K562 (cell line): ENCODE results near the gene CSRNP3. TPM values are rescaled to one million over a fixed set of nuclear protein-coding genes. Genes with fewer than 3 reads are reported as not detected.

ENCODE experiments used
- ATAC-seq: fragments of 200-7000 bp; cut with Tn5 transposase; 3 replicates; pipeline ENCODE4 v1.9.1; 2020; ENCODE audit warnings: moderate library complexity
- BruUV-seq: library from RNA; stranded (reverse); fragments of 400-500 nt; replicated peaks from 2 replicates; lab custom pipeline; 2021; lab: Mats Ljungman, UMichigan
- CTCF ChIA-PET: fragments of 300-600 bp; formaldehyde crosslinking; extraction: SDS; loops from one replicate; lab custom pipeline; 2021; ENCODE audit warnings: low intra/inter-chr PET ratio; lab: Yijun Ruan, JAX
- POLR2A ChIA-PET: fragments of 300-600, 350-650 bp; sonication (Branson Sonifier 250); formaldehyde crosslinking; extraction: SDS; loops from one replicate; lab custom pipeline; 2021; ENCODE audit warnings: antibody characterized with exemption, inconsistent platforms; lab: Yijun Ruan, JAX
- DNase-seq, 4 experiments: peaks; one replicate each; pipeline versions ENCODE4 v3.0.0 to v3.0.0-alpha.2; 2011 to 2018; ENCODE audit warnings: low spot score in 3 of 4, mixed read lengths in 3 of 4; ENCODE audit errors: extremely low read depth in 1 of 4
- FAIRE-seq: peaks from 2 replicates; lab custom pipeline; 2011; peaks lifted over from hg19 to GRCh38; lab: Jason Lieb, UNC
- H2AFZ ChIP-seq: 2 replicates; pipeline ENCODE4 v1.6.0; 2011; ENCODE audit warnings: low read depth, low read length, control low read depth, inconsistent platforms
- H3K27ac ChIP-seq: fragments of 200-600 bp; 3 replicates; pipeline ENCODE4 v1.8.0; 2011; ENCODE audit warnings: low read depth, mild to moderate bottlenecking, control low read depth, inconsistent platforms, low read length, moderate library complexity, mixed read lengths; ENCODE audit errors: extremely low read depth
- H3K27me3 ChIP-seq, 2 experiments: fragments of 300-600 bp in 1 of 2; 2 replicates in 1 of 2; 3 replicates in 1 of 2; pipeline versions ENCODE4 v1.6.0 to v1.8.0; 2011; ENCODE audit warnings: inconsistent platforms in 2 of 2, low read length in 2 of 2, mild to moderate bottlenecking in 1 of 2, mixed read lengths in 1 of 2, moderate library complexity in 1 of 2; ENCODE audit not compliant: control insufficient read depth in 2 of 2, insufficient read depth in 2 of 2
- H3K36me3 ChIP-seq: fragments of 300-600 bp; 3 replicates; pipeline ENCODE4 v1.8.0; 2011; ENCODE audit warnings: mild to moderate bottlenecking, low read length, inconsistent platforms; ENCODE audit not compliant: control insufficient read depth, insufficient read depth
- H3K4me1 ChIP-seq, 2 experiments: fragments of 200-600 bp in 1 of 2; replicated peaks in 1 of 2; 2 replicates in 1 of 2; 3 replicates in 1 of 2; pipeline versions ENCODE4 v1.5.1 to v1.8.0; 2011; ENCODE audit warnings: inconsistent platforms in 2 of 2, low read length in 2 of 2, mild to moderate bottlenecking in 1 of 2, mixed read lengths in 1 of 2, moderate library complexity in 1 of 2; ENCODE audit not compliant: control insufficient read depth in 2 of 2, insufficient read depth in 2 of 2
- H3K4me2 ChIP-seq: 2 replicates; pipeline ENCODE4 v1.6.1; 2011; ENCODE audit warnings: low read length, control low read depth, inconsistent platforms, mixed read lengths; ENCODE audit not compliant: insufficient read depth
- H3K4me3 ChIP-seq: fragments of 200-600 bp; sonication (generic), shearing (Covaris generic); 2 replicates; pipeline ENCODE4 v1.5.1; 2016; ENCODE audit warnings: control low read depth, inconsistent platforms
- H3K79me2 ChIP-seq: fragments of 200-600 bp; 3 replicates; pipeline ENCODE4 v1.8.0; 2011; ENCODE audit warnings: low read length, inconsistent platforms; ENCODE audit not compliant: control insufficient read depth, insufficient read depth
- H3K9ac ChIP-seq, 2 experiments: 2 replicates each; pipeline versions ENCODE4 v1.6.0 to v1.6.1; 2011; ENCODE audit warnings: low read depth in 2 of 2, low read length in 2 of 2, control low read depth in 1 of 2, inconsistent platforms in 1 of 2, mild to moderate bottlenecking in 1 of 2, mixed read lengths in 1 of 2; ENCODE audit not compliant: insufficient read depth in 1 of 2
- H3K9me1 ChIP-seq: one replicate; pipeline ENCODE4 v1.6.0; 2011; ENCODE audit warnings: inconsistent platforms, mild to moderate bottlenecking, low read length, moderate library complexity; ENCODE audit not compliant: control insufficient read depth, insufficient read depth
- H3K9me3 ChIP-seq: replicated peaks from 2 replicates; pipeline ENCODE4 v1.5.1; 2011; ENCODE audit warnings: low read depth, low read length, inconsistent platforms; ENCODE audit not compliant: control insufficient read depth, insufficient read depth
- H4K20me1 ChIP-seq: replicated peaks from 2 replicates; pipeline ENCODE4 v1.6.1; 2011; ENCODE audit warnings: low read length, inconsistent platforms, mixed read lengths; ENCODE audit not compliant: control insufficient read depth, insufficient read depth
- ADNP ChIP-seq: fragments of 200-800 bp; sonication (Bioruptor generic); IDR thresholded peaks from 2 replicates; pipeline ENCODE4 v1.6.1; 2016; ENCODE audit warnings: missing genetic modification characterization, missing compliant biosample characterization
- FOXJ3 ChIP-seq: sonication (generic); formaldehyde crosslinking; IDR thresholded peaks from 2 replicates; pipeline ENCODE4 v1.4.0; 2020; ENCODE audit warnings: mild to moderate bottlenecking, missing genetic modification reagents
- MIER1 ChIP-seq: fragments of 450-650 bp; IDR thresholded peaks from 2 replicates; pipeline ENCODE4 v1.6.1; 2016; ENCODE audit warnings: antibody characterized with exemption, mild to moderate bottlenecking, low read depth
- NR0B1 ChIP-seq: fragments of 450-650 bp; IDR thresholded peaks from one replicate; pipeline ENCODE4 v1.6.1; 2018; ENCODE audit warnings: mild to moderate bottlenecking, moderate library complexity; ENCODE audit not compliant: partially characterized antibody
- RBM34 ChIP-seq: fragments of 200-400 bp; formaldehyde crosslinking; IDR thresholded peaks from 2 replicates; pipeline ENCODE4 v1.6.1; 2018; ENCODE audit warnings: low read length, borderline replicate concordance; ENCODE audit not compliant: insufficient read depth
- SAFB ChIP-seq: fragments of 200-400 bp; formaldehyde crosslinking; IDR thresholded peaks from 2 replicates; pipeline ENCODE4 v1.6.1; 2017; ENCODE audit warnings: low read depth, low read length, borderline replicate concordance
- SMARCC2 ChIP-seq: fragments of 450-650 bp; IDR thresholded peaks from 2 replicates; pipeline ENCODE4 v1.6.1; 2017; ENCODE audit warnings: antibody characterized with exemption, moderate library complexity, mild to moderate bottlenecking, low read depth
- SOX6 ChIP-seq: fragments of 450-650 bp; IDR thresholded peaks from 2 replicates; pipeline ENCODE4 v1.6.1; 2014; ENCODE audit warnings: mild to moderate bottlenecking
- TFE3 ChIP-seq: fragments of 450-650 bp; formaldehyde crosslinking; IDR thresholded peaks from 2 replicates; pipeline ENCODE4 v1.4.0; 2020; ENCODE audit warnings: mild to moderate bottlenecking, mixed read lengths
- ZNF282 ChIP-seq: sonication (generic); formaldehyde crosslinking; IDR thresholded peaks from 2 replicates; pipeline ENCODE4 v1.8.1; 2023; ENCODE audit warnings: missing genetic modification reagents
- ZNF57 ChIP-seq: fragments of 450-650 bp; formaldehyde crosslinking; IDR thresholded peaks from 2 replicates; pipeline ENCODE4 v1.4.0; 2020; ENCODE audit warnings: mild to moderate bottlenecking, moderate library complexity
- ZSCAN32 ChIP-seq: fragments of 450-650 bp; formaldehyde crosslinking; IDR thresholded peaks from 2 replicates; pipeline ENCODE4 v1.4.0; 2020; ENCODE audit warnings: mild to moderate bottlenecking, moderate library complexity
- WGBS: fragments of 100-300 bp; shearing (Covaris generic); methylation state at CpG from one replicate; pipeline ENCODE4 v1.1.6; 2016; ENCODE audit warnings: low coverage, mixed read lengths; ENCODE audit not compliant: insufficient coverage; ENCODE audit errors: missing lambda C conversion rate; 5-methylcytosine and 5-hydroxymethylcytosine counted together
- in situ Hi-C: fragments of 300-500 bp; cut with MboI; formaldehyde crosslinking; loops from 4 replicates; pipeline ENCODE4 v1.15.0; 2018; ENCODE audit warnings: inconsistent platforms, mixed read lengths
- intact Hi-C: fragments of 100-400 bp; cut with micrococcal nuclease; formaldehyde crosslinking; loops from 2 replicates; pipeline ENCODE4 v1.14.2; 2022
- polyA plus RNA-seq, 8 experiments: library from polyadenylated mRNA; depleted of rRNA in 4 of 8; stranded (reverse) in 5 of 8; unstranded in 3 of 8; fragments of >200 nt; fragmentation: Nextera tagmentation in 2 of 8; fragmentation: Illumina TruSeq in 1 of 8; extraction: Ambion mirVana in 2 of 8; extraction: Trizol in 1 of 8; gene quantifications; 2 replicates each; pipeline versions ENCODE4 v1.2.1 to v1.2.3, GENCODE V29; 2011 to 2014; ENCODE audit warnings: inconsistent platforms in 1 of 8, missing spikeins in 1 of 8
- total RNA-seq, 7 experiments: library from RNA; depleted of rRNA in 6 of 7; stranded (reverse); fragments of >200 nt in 6 of 7; fragmentation: Illumina TruSeq in 2 of 7; extraction: Trizol in 2 of 7; gene quantifications; 2 replicates each; pipeline versions ENCODE4 v1.2.1 to v1.2.3, GENCODE V29; 2011 to 2021; ENCODE audit warnings: low replicate concordance in 1 of 7

CSRNP3 gene
- total and polyA plus RNA-seq, 9 of the 15 experiments (the other 6 are each of a cell fraction or from before 2014, with no cell fraction given) = not detected

GRCh38 chr2:165425556-165425955, 43.9 kb upstream of the CSRNP3 start:
- DNase-seq (no peak), FAIRE-seq (no peak), ATAC-seq (no peak)
- ChIA-PET POLR2A (no interaction called here), CTCF (no interaction called here)
- no TSS peak for BruUV-seq
- Histone ChIP-seq H3K27me3 (no peaks in the 10 kb centered on the region), H3K27ac (no peak overlapping the region), H4K20me1 (no peaks in the 10 kb centered on the region), H3K79me2 (no peaks in the 10 kb centered on the region), H2AFZ (no peak overlapping the region), H3K4me1 (no peaks in the 10 kb centered on the region; a peak in 1 of 5 replicates), H3K9me3 (peaks cover 2% of the 10 kb centered on the region; the same call in 1 of the 2 replicates), H3K36me3 (no peaks in the 10 kb centered on the region), H3K9me1 (no peaks in the 10 kb centered on the region), H3K4me3 (no peak overlapping the region), H3K9ac (no peak overlapping the region), H3K4me2 (no peak overlapping the region)
- in situ Hi-C loops (no loop called here), intact Hi-C loops (no loop called here)
- whole genome bisulfite sequencing = 0% methylated on average over 2 of the region's 2 CpGs
- TF ChIP-seq ZNF282 (CRISPR knock-in tag) = no peak
- TF ChIP-seq RBM34 = no peak
- TF ChIP-seq SMARCC2 = no peak
- no peak for TF ChIP-seq ZSCAN32 (CRISPR knock-in tag)
- no peak for TF ChIP-seq SAFB
- no peak for TF ChIP-seq FOXJ3
- no peak for TF ChIP-seq TFE3 (CRISPR knock-in tag)
- no peak for TF ChIP-seq NR0B1
- no peak for TF ChIP-seq ZNF57 (CRISPR knock-in tag)
- TF ChIP-seq SOX6 = no peak
- no peak for TF ChIP-seq MIER1
- TF ChIP-seq ADNP (tag) = no peak
